Measurements from ENCODE around the gene KLHL25. TPM values are rescaled to one million over a fixed set of nuclear protein-coding genes. Genes with fewer than 3 reads are reported as not detected.

The KLHL25 gene
- total RNA-seq, 1 experiment from 2014 or later = 18.4 TPM

GRCh38 chr15:85726454-85726853 lies 68.3 kb downstream of the KLHL25 start:
- no peaks in the 10 kb centered on the region for H3K27me3 ChIP-seq (ENCODE audit: insufficient read depth, low read length)
- Mint-ChIP-seq H3K27ac (no peak overlapping the region), H3K9me3 (no peaks in the 10 kb centered on the region; a peak in 1 of 5 replicates), H3K4me1 (no peaks in the 10 kb centered on the region), H3K27me3 (ENCODE audit: low read depth) (no peaks in the 10 kb centered on the region), H3K4me3 (no peak overlapping the region), H3K36me3 (ENCODE audit: insufficient read depth in 1 of 3, low read depth in 3 of 3) (peaks cover 10 to 44% (median 31%) of the 10 kb centered on the region in 3 experiments)
- DNase-seq = no peak
- no peaks in the 10 kb centered on the region for H3K79me1 ChIP-seq (ENCODE audit: insufficient read depth, low read depth, low read length, poor library complexity, severe bottlenecking)
- no peak overlapping the region for H3K9ac ChIP-seq (ENCODE audit: extremely low read depth, insufficient read length, low read length)
- H3K23ac ChIP-seq (ENCODE audit: insufficient read length, low read depth, low read length) = no peak overlapping the region
- no peak overlapping the region for H4K5ac ChIP-seq (ENCODE audit: insufficient read length, low read depth, low read length)
- H3K23me2 ChIP-seq (ENCODE audit: insufficient read length, low read depth, low read length, poor library complexity, severe bottlenecking) = no peaks in the 10 kb centered on the region
- H2BK12ac ChIP-seq (ENCODE audit: insufficient read length, low read depth, low read length) = no peak overlapping the region
- H3K56ac ChIP-seq (ENCODE audit: insufficient read length, low read depth, low read length) = no peak overlapping the region
- no peak overlapping the region for H3K18ac ChIP-seq (ENCODE audit: insufficient read length, low read depth, low read length)
- H2BK5ac ChIP-seq (ENCODE audit: insufficient read length, low read length) = no peak overlapping the region
- H3K79me2 ChIP-seq (ENCODE audit: insufficient read depth, low read length) = no peaks in the 10 kb centered on the region
- no peak overlapping the region for H3K4me2 ChIP-seq (ENCODE audit: insufficient read depth, insufficient read length, low read length)
- WGBS (ENCODE audit: extremely low coverage, insufficient read length, low lambda C conversion rate) = no CpG with 5 or more reads among the region's 2 CpGs
- H2AFZ ChIP-seq (ENCODE audit: low read length) = no peak overlapping the region
- H3K4me1 ChIP-seq (ENCODE audit: insufficient read depth, low read length) = no peaks in the 10 kb centered on the region
- no peaks in the 10 kb centered on the region for H3K9me3 ChIP-seq (ENCODE audit: control insufficient read depth, low read depth, low read length)
- no peak overlapping the region for H3T11ph ChIP-seq (ENCODE audit: low read length)
- no peak overlapping the region for H2BK120ac ChIP-seq (ENCODE audit: low read depth, low read length, poor library complexity, severe bottlenecking)
- H3K4ac ChIP-seq (ENCODE audit: low read depth, low read length) = no peak overlapping the region
- H3K14ac ChIP-seq (ENCODE audit: insufficient read depth, low read length) = no peak overlapping the region
- no peak overlapping the region for H4K91ac ChIP-seq (ENCODE audit: insufficient read length, low read depth, low read length)
- H2BK20ac ChIP-seq (ENCODE audit: low read depth, low read length, poor library complexity, severe bottlenecking) = no peak overlapping the region
- H2BK15ac ChIP-seq (ENCODE audit: low read depth, low read length) = no peak overlapping the region
- H3K27ac ChIP-seq (ENCODE audit: insufficient read length, low read depth, low read length) = no peak overlapping the region
- no peak for TF ChIP-seq CTCF (conservative IDR thresholded peaks at IDR 0.05)
- no peak overlapping the region for H2AK5ac ChIP-seq (ENCODE audit: insufficient read length, low read length)
- no peaks in the 10 kb centered on the region for H4K20me1 ChIP-seq (ENCODE audit: control insufficient read depth, insufficient read depth, insufficient read length)
- H4K8ac ChIP-seq (replicated peaks; ENCODE audit: insufficient read length, low read depth, low read length) = no peak overlapping the region
